Measurements from ENCODE around the gene PRDM11.

PRDM11 gene

GRCh38 chr11:45155058-45155551 is 8.7 kb downstream of the PRDM11 start:
- Histone ChIP-seq H3K9ac (no peak overlapping the region), H3K4me3 (IDR thresholded peaks at IDR 0.05; ENCODE audit: insufficient read depth, low read depth, low read length) (no peak overlapping the region), H4K20me1 (ENCODE audit: insufficient read depth) (no peaks in the 10 kb centered on the region), H3K4me2 (no peak overlapping the region), H3K27me3 (ENCODE audit: insufficient read depth, low read depth) (no peaks in the 10 kb centered on the region), H3K36me3 (ENCODE audit: insufficient read depth) (no peaks in the 10 kb centered on the region), H2AFZ (ENCODE audit: low read depth) (no peak overlapping the region), H3K4me1 (ENCODE audit: low read depth, poor library complexity, severe bottlenecking) (no peaks in the 10 kb centered on the region), H3K27ac (no peak overlapping the region), H3K79me2 (ENCODE audit: insufficient read depth, low read depth) (no peaks in the 10 kb centered on the region)
- no peak for TF ChIP-seq CTCF (conservative IDR thresholded peaks at IDR 0.05; ENCODE audit: low read depth, low read length)

DNA sequence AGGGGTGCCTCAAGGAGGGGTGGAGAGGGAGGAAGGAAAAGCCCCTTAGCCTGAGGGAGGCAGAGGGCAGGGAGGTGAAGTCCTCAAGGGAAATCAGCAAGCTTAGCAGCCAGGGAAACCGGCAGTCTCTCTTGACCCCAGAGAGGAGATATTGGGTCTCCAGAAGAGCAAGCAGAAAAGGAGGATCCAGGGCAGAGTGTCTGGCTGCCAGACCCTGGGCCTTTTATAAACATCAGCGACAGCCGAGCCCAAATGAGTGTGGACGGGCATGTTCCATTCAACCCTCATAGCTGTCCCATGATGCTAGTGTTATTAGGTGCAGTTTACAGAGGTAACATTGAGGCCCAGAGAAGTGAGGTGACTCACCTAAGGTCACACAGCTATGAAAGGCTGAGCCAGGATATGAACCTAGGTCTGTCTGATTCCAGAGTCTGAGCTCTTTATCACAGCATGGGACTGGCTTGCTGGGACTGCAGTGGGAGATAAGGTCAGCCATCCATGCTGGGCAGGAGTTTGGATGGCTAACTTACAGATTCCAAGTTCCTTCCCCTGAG is 9.3 kb downstream of the PRDM11 start:
- no peaks in the 10 kb centered on the region for H4K20me1 ChIP-seq (ENCODE audit: insufficient read depth)
- no peak overlapping the region for H3K4me3 ChIP-seq (IDR thresholded peaks at IDR 0.05; ENCODE audit: insufficient read depth, low read depth, low read length)
- H3K9ac ChIP-seq = no peak overlapping the region
- no peak overlapping the region for H3K4me2 ChIP-seq
- H3K79me2 ChIP-seq (ENCODE audit: insufficient read depth, low read depth) = no peaks in the 10 kb centered on the region
- TF ChIP-seq CTCF (conservative IDR thresholded peaks at IDR 0.05; ENCODE audit: low read depth, low read length) = no peak
- no peaks in the 10 kb centered on the region for H3K36me3 ChIP-seq (ENCODE audit: insufficient read depth)
- no peaks in the 10 kb centered on the region for H3K4me1 ChIP-seq (ENCODE audit: low read depth, poor library complexity, severe bottlenecking)
- H3K27me3 ChIP-seq (ENCODE audit: insufficient read depth, low read depth) = no peaks in the 10 kb centered on the region
- H2AFZ ChIP-seq (ENCODE audit: low read depth) = no peak overlapping the region
- H3K27ac ChIP-seq = no peak overlapping the region

- TF ChIP-seq CTCF (conservative IDR thresholded peaks at IDR 0.05; ENCODE audit: low read depth, low read length) = no peak
- H3K36me3 ChIP-seq (ENCODE audit: insufficient read depth) = no peaks in the 10 kb centered on the region
- no peaks in the 10 kb centered on the region for H3K79me2 ChIP-seq (ENCODE audit: insufficient read depth, low read depth)
- no peaks in the 10 kb centered on the region for H3K27me3 ChIP-seq (ENCODE audit: insufficient read depth, low read depth)
- H2AFZ ChIP-seq (ENCODE audit: low read depth) = no peak overlapping the region
- no peak overlapping the region for H3K4me3 ChIP-seq (IDR thresholded peaks at IDR 0.05; ENCODE audit: insufficient read depth, low read depth, low read length)
- no peak overlapping the region for H3K9ac ChIP-seq
- no peak overlapping the region for H3K27ac ChIP-seq
- H3K4me2 ChIP-seq = no peak overlapping the region
- H4K20me1 ChIP-seq (ENCODE audit: insufficient read depth) = no peaks in the 10 kb centered on the region
- no peaks in the 10 kb centered on the region for H3K4me1 ChIP-seq (ENCODE audit: low read depth, poor library complexity, severe bottlenecking)
Observed at GRCh38 chr11:45156201-45156600, 9.8 kb downstream of the PRDM11 start.

GRCh38 chr11:45156741-45157140 is 10.3 kb downstream of the PRDM11 start:
- H3K79me2 ChIP-seq (ENCODE audit: insufficient read depth, low read depth) = no peaks in the 10 kb centered on the region
- no peaks in the 10 kb centered on the region for H4K20me1 ChIP-seq (ENCODE audit: insufficient read depth)
- no peaks in the 10 kb centered on the region for H3K36me3 ChIP-seq (ENCODE audit: insufficient read depth)
- H3K4me2 ChIP-seq = no peak overlapping the region
- H3K4me1 ChIP-seq (ENCODE audit: low read depth, poor library complexity, severe bottlenecking) = no peaks in the 10 kb centered on the region
- H3K27ac ChIP-seq = no peak overlapping the region
- no peak for TF ChIP-seq CTCF (conservative IDR thresholded peaks at IDR 0.05; ENCODE audit: low read depth, low read length)
- no peak overlapping the region for H3K4me3 ChIP-seq (IDR thresholded peaks at IDR 0.05; ENCODE audit: insufficient read depth, low read depth, low read length)
- no peak overlapping the region for H3K9ac ChIP-seq
- no peaks in the 10 kb centered on the region for H3K27me3 ChIP-seq (ENCODE audit: insufficient read depth, low read depth)
- H2AFZ ChIP-seq (ENCODE audit: low read depth) = no peak overlapping the region

All from KMS-11 (cell line).